Subcutaneous adipose tissue (tissue), 4 donors: Measurements from ENCODE around the gene PKM. TPM values are rescaled to one million over a fixed set of nuclear protein-coding genes. Genes with fewer than 3 reads are reported as not detected.

ENCODE experiments used
- total RNA-seq, 4 donors: library from RNA; depleted of rRNA; stranded (reverse); fragments of >200 nt; gene quantifications; one replicate each; pipeline ENCODE4 v1.1.0, GENCODE V29; 2016
- TF ChIP-seq, protein P1 (sequence below): fragments of 450-650 bp; IDR thresholded peaks from one replicate; pipeline ENCODE4 v1.5.1; 2016; ENCODE audit warnings: low read depth, mild to moderate bottlenecking, control low read depth, antibody characterized with exemption, moderate library complexity

PKM gene
- total RNA-seq, 4 donors from 2014 or later: 119 to 353 (median 168) TPM

DNA sequence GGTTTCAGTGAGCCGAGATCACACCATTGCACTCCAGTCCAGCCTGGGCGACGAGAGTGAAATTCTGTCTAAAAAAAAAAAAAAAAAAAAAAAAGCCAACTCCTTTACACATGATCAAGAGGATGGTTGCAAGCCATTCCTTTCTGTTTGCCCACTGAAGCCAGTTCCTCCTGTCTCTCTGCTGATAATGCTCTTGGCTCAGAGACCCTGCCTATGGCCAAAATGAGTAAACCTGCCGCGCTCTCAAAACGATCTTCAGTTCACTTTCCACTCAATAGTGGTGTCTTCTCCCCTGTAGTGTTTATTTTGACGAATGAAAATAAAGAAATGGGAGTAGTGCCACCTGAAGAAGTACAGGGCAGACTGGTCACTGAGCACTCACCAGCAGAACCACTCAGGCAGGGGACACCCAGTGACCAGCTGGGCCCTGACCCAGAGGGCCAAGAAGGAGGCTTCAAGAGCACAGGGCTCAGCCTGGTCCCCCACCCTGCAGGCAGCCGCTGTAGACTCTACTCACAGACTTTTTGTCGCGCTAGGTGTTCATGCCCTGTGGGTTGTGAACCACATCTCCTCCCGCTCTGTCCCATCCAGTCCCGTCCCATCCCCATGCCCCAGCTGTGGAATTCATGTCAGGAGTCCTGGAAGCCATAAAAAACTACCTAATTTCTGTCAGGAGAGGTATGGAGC is 57.0 kb downstream of the PKM start:
- TF ChIP-seq, protein P1, sequence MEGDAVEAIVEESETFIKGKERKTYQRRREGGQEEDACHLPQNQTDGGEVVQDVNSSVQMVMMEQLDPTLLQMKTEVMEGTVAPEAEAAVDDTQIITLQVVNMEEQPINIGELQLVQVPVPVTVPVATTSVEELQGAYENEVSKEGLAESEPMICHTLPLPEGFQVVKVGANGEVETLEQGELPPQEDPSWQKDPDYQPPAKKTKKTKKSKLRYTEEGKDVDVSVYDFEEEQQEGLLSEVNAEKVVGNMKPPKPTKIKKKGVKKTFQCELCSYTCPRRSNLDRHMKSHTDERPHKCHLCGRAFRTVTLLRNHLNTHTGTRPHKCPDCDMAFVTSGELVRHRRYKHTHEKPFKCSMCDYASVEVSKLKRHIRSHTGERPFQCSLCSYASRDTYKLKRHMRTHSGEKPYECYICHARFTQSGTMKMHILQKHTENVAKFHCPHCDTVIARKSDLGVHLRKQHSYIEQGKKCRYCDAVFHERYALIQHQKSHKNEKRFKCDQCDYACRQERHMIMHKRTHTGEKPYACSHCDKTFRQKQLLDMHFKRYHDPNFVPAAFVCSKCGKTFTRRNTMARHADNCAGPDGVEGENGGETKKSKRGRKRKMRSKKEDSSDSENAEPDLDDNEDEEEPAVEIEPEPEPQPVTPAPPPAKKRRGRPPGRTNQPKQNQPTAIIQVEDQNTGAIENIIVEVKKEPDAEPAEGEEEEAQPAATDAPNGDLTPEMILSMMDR: no peak

DNA sequence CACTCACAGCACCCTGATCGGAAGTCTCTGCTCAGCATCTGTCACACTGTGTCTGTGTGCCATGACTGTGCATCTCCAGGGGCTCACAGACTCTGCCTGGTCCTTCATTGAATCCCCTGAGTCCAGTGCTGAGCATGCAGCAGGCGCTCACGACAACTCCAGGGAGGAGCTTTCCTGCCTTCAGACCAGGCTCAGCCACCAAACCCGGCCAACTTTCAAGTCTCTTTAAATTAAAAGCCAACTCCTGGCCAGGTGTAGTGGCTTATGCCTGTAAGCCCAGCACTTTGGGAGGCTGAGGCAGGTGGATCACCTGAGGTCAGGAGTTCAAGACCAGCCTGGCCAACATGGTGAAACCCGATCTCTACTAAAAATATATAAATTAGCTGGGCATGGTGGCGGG is 57.6 kb downstream of the PKM start:
- TF ChIP-seq, protein P1: no peak

DNA sequence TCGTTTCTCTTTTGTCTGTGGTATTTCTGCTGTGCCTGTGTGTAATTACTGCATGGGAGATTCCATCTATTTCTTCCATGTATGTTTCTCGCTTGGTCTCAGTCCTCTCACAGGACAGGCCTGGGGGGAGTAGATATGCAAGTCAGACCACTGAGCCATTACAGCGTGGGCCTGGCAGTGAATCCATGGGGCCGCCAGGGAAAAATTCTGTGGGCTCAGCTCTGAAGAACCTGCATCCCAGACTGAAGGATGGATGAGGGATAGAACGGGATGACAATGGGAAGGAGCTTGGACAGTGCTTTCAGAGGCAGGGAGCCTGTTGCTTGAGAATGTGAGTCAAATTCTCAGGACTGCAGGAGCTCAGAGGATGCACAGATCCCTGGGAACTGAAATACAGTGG is 58.2 kb downstream of the PKM start:
- TF ChIP-seq, protein P1: no peak

DNA sequence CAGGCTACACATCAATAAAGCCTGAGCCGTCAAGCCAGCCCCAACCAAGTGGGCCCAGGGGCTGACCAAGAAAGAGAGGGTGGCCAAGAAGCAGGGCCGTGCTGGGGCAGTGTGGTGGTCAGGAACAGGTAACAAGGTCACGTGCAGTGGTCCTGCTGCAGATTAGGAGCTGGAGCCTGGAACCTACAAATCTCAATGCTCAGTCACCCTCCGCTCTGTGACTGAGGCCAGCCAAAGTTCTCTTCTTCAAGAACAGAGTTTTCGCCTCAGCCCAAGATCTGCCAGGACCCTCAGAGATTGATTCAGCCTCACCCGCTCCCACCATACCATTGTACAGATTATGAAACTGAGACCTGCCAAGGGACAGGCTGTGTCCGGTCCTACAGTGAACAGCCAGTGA is 60.3 kb downstream of the PKM start:
- TF ChIP-seq, protein P1: no peak

DNA sequence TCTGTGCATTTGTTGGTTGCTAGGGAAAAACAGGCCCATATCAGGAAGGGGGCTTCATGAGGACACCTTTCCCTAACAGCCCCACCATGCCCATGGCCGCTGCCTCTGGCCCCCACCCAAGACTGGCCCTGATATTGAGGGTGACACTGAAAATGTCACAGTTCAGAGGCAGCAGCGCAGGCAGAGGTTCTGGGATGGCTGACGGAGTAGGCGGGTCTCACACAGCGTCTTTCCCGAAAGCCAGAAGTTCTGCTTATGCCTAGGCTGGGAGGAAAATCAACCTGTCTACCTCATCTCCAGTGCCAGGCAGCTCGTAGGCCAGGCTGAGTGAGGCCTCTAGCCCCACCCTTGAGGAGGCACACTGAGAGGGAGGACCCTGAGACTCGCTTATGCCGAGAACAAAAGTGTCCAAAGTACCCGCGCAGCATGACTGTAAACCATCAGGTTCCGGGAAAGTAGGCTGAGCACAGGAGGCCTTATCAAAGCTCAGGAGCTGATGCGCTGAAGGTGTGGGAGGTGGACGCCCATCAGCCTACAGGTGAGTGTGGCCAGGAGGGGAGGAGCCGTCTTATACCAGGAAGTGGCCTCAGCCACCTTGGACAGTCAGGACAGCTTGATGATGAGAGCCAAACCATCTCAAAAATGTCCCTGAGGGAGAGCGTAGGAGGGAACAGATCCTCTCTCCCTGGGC is 60.9 kb downstream of the PKM start:
- TF ChIP-seq, protein P1: no peak

DNA sequence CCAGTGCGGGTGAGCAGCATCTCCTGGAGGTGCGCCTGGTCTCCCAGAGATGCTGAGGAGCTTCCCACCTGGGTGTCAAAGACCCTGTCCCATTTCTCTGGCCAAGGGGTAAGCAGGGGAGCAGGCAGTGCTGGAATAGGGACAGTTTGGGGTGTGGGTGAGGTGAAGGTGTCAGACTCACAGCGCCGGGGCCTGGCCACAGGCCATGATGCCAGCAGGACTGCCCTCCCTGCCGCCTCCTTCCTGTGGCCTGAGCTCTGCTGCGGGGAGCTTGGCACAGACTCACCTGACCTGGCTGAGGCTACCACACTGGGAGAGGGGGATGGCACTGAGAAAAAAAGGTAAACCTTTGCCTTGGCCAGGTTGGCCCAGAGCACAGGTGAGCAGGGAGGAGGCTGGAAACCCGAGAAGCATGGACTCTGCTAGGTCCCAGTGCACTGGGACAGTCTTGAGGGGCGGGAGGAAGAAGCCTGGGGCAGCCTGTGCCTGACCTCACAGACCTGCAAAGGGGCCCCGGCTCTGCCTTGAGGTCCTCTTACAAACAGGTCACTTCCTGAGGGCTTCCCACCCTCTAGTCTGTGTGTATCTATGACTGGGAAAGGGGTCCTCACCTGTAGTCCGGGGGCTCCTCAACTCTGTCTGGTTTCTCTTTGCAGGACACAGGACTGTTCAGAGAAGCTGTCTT is 61.6 kb downstream of the PKM start:
- TF ChIP-seq, protein P1: no peak

DNA sequence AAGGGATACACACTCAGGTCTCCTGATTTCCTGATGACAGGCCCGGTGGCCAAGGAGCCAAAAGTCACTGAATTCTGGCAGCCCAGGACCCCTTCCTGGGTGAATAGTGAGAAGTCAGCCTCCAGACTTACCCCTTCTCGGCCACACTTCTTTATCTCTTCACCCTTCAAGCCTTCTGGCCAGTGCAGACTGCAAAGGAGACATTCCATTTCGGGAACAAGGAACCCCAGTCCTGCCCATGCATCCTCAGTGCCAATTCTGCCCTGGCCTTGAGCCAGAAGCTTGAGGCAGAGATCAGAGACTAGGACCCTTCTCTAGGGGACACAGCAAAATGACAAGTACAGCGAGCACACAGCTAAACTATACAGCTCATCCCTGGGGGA is 62.2 kb downstream of the PKM start:
- TF ChIP-seq, protein P1: no peak
